GM18499 (cell line): ENCODE measurements around the gene LAMA1.

Experiments used
- ATAC-seq: cut with Tn5 transposase; IDR thresholded peaks from one replicate; pipeline ENCODE4 v1.9.1; 2021; ENCODE audit warnings: moderate number of reproducible peaks; ENCODE audit not compliant: insufficient read depth, unreplicated experiment

LAMA1 gene

GRCh38 chr18:7004009-7004408, 113.6 kb downstream of the LAMA1 start:
- ATAC-seq = no peak

- no peak for ATAC-seq
Measured at GRCh38 chr18:7002107-7002506, 115.5 kb downstream of the LAMA1 start.

- ATAC-seq = no peak
Measured at GRCh38 chr18:7000484-7001096, 117.0 kb downstream of the LAMA1 start.

- ATAC-seq = no peak
Measured at GRCh38 chr18:6997808-6998207, 119.8 kb downstream of the LAMA1 start.

- no peak for ATAC-seq
Measured at GRCh38 chr18:6994771-6995430, 122.7 kb downstream of the LAMA1 start.

- no peak for ATAC-seq
Measured at GRCh38 chr18:6994056-6994770, 123.4 kb downstream of the LAMA1 start.

GRCh38 chr18:6992761-6993160, 124.8 kb downstream of the LAMA1 start:
- ATAC-seq = no peak

- ATAC-seq = no peak
Measured at GRCh38 chr18:6983366-6983765, 134.2 kb downstream of the LAMA1 start.

- ATAC-seq = no peak
Measured at GRCh38 chr18:6982398-6982797, 135.2 kb downstream of the LAMA1 start.

- no peak for ATAC-seq
Measured at GRCh38 chr18:6980363-6980762, 137.2 kb downstream of the LAMA1 start.

GRCh38 chr18:6979954-6980353, 137.6 kb downstream of the LAMA1 start:
- ATAC-seq = no peak

- no peak for ATAC-seq
Measured at GRCh38 chr18:6976935-6977334, 140.7 kb downstream of the LAMA1 start.

- ATAC-seq = no peak
Measured at GRCh38 chr18:6975084-6975483, 142.5 kb downstream of the LAMA1 start.

- ATAC-seq = no peak
Measured at GRCh38 chr18:6971823-6972478, 145.6 kb downstream of the LAMA1 start.

GRCh38 chr18:6963452-6964097, 154.0 kb downstream of the LAMA1 start:
- ATAC-seq = no peak

GRCh38 chr18:6962571-6963451, 154.8 kb downstream of the LAMA1 start:
- no peak for ATAC-seq

GRCh38 chr18:6961331-6961730, 156.3 kb downstream of the LAMA1 start:
- ATAC-seq = no peak

GRCh38 chr18:6960656-6961055, 156.9 kb downstream of the LAMA1 start:
- no peak for ATAC-seq

GRCh38 chr18:6960124-6960523, 157.5 kb downstream of the LAMA1 start:
- ATAC-seq = no peak

GRCh38 chr18:6959110-6959509, 158.5 kb downstream of the LAMA1 start:
- no peak for ATAC-seq
